HG03460 (cell line): ENCODE measurements around the gene MED12L.

ENCODE experiments used
- ATAC-seq: cut with Tn5 transposase; IDR thresholded peaks from one replicate; pipeline ENCODE4 v1.9.1; 2021; ENCODE audit not compliant: unreplicated experiment

The MED12L gene

DNA sequence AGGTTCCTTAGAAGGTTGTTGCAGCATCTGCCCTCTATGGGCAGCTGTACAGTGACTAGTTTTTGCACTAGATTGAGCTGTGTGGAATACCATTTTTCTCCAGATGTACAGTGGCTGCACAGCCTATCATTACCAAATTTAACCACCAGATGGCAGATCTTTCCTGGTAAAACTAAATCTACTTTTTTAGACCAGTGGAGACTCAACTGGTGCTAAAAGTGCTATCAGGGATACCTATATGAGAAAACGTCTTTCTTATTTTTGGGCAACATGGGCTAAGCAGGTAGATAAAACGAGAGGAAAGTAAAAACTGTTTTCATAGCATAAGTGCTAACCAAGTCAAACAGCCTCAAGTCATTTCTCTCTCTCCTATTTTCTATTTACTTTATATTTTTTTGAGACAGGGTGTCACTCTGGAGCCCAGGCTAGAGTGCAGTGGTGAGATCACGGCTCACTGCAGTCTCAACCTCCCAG, 354.2 kb downstream of the MED12L start:
- ATAC-seq, result no peak

DNA sequence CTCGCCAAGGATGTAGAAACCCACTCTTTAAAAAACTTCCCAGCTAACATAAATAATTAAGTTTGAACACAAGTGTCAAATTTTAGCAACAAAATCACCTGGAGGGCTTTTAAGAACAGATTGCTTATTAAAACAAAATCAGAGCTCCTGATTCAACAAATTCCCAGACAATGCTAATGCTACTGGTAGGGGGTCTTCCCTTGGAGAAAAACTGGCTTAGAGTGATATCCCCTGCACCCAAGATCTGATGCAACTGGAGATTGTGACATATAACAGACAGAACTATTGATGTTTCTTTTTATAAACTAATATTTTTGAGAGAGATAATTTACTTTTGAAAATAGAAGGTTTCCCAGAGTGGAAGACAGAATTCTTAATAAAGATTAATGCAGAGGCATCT, 355.5 kb downstream of the MED12L start:
- no peak for ATAC-seq

DNA sequence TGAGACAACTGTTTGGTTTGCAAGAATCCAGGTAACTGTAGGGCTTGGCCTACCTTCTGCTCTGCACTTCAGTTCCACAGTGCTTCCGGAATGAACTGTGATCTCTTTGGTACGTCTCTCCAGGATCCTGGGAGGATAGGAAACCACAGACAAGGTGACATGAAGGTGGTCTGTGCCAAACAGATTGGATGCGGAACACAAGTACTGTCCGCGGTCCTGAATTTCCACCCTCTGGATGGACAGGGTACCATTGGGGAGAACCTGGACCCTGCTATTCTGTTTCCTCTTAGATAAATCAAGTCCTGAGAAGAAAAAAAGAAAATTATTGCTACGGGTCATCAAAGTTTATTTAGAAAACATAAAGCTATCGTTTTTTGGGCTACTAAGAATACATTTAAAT, 358.1 kb downstream of the MED12L start:
- ATAC-seq, result no peak

DNA sequence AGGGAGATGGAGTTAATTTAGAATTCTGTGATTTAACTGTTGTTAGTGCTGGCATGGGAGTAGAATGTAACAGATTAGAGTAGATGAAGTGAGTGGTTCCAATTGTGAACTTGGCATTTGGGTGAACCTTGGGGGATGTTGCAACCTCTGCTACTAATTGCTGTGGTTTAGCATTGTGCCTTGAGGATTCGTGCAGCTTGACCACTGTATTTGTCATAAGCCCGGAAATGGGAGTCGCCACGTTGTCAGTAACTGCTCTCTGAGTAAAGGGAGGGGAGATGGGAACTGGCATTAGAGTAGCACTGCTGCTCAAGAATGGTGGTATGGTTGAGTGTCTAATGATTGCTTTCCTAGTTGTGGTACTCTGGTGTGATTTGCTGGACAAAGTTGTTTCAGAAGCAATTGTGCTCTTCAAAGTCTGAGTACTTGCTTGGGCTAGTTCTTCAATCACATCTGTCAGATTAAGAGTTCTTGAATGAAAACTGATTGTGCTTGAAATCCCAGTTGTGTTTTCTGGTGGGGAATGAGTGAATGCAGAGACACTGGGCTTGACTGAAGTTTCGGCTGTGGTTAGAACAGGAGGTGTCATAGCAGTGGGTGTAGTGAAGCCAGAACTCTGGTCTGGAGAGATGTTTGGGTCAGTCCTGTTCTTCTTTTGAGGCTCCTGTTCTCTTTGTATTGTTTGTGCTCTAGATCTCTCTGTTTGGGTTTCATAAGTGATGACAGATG, 360.0 kb downstream of the MED12L start:
- ATAC-seq, result no peak

DNA sequence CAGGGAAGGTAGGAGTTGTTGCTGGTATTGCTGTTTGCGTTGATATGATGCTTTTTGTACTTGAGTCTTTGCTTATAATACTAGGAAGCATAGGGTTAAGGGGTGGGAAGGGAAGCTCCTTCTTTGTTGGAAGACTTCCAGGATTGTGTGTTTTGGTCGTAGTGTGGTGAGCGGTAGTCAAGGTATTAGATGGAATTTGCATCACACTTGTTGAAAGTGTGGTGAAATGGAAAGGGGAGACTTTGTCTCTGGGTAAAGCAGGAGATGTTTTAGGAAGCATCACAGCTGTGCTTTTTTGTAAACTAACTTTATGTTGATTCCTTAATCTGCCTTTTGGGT, 360.5 kb downstream of the MED12L start:
- no peak for ATAC-seq

DNA sequence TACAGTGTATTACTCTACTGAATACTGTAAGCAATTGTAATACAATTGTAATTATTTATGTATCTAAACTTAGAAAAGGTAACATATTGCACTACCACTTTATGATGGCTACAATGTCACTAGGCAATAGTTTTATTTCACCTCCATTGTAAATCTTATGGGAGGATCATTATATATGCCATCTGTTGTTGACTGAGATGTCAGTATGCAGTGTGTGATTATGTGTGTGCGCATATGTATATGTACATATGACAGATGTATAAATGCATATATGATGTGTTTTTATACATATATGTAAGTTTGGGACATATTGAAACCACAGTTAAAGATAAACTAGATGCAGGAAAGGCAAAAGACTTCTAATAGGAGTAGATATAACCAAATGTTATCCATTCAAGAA, 366.9 kb downstream of the MED12L start:
- ATAC-seq, result no peak

- no peak for ATAC-seq
Observed at GRCh38 chr3:151452841-151453240, 367.4 kb downstream of the MED12L start.

GRCh38 chr3:151456065-151456464, 370.6 kb downstream of the MED12L start:
- no peak for ATAC-seq

DNA sequence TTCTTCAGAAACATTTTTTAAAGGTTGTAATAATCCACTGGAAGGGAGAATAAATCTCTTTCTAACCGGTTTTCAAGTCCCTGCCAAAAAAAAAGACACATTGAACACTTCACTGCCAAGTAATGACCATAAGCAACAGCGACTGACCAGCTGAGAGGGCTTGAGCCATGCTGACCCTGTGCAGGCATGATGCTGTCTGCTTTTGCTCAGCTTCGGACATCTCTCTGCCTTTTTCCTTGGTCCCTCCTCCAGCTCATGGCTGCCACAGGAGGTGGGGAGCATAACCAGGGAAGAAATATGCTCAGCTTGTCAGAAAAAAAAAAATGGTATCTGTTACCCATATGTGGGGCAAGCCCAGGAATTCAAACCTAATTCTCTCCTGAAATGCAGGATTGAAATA, 373.9 kb downstream of the MED12L start:
- no peak for ATAC-seq

DNA sequence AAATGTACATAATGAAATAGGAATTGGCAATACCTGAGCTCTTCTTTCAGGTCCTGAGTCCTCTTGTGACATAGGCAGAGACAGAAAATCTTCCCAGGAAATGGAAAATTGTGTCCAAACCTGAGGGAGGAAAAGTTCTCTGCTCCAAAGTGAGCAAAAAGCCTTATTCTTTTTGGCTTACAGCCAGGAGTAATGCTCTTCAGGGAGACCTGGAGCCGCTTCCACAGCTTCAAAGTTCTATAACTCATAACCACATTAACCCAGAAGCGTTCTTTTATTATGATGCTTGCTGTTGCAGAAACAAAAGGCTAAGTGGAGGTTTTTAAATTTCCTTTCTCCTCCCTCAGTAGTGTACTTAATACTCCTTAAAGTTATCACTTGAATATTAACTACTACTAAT, 374.8 kb downstream of the MED12L start:
- no peak for ATAC-seq

GRCh38 chr3:151460774-151461450, 375.4 kb downstream of the MED12L start, which contains the start of gene IGSF10:
Gene IGSF10, minus strand, starts transcription at chr3:151461061. Its CDS starts 2,352 bp downstream, at chr3:151458709.
- no peak for ATAC-seq

GRCh38 chr3:151462278-151462780, 376.9 kb downstream of the MED12L start:
- ATAC-seq, result no peak

GRCh38 chr3:151462991-151463390, 377.5 kb downstream of the MED12L start:
- no peak for ATAC-seq

GRCh38 chr3:151467069-151467468, 381.6 kb downstream of the MED12L start:
- no peak for ATAC-seq

DNA sequence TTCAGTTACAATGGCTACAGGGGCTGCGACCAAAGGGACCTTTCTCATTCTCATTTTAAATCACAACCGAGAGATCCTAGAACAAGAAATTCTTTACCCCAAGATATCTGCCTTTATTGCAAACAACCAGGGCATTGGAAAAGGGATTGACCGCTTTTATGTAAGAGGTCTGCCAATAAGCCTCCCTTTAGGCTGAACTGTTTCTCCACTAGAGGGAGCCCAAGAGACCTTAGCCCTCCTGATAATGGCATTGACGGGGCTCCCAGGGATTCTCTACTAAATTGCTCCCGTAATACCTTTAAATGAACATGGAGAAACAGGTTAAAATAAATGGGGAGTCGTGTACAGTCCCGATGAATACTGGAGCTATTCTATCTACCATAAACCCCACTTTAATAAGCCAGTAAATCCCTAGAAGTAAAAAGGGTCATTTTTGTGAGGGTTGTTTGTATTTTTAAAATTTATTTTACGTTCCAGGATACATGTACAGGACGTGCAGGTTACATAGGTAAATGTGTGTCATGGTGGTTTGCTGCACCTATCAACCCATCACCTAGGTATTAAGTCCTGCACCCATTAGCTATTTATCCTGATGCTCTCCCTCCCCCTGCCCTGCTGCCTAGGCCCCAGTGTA, 382.9 kb downstream of the MED12L start:
- ATAC-seq, result no peak

DNA sequence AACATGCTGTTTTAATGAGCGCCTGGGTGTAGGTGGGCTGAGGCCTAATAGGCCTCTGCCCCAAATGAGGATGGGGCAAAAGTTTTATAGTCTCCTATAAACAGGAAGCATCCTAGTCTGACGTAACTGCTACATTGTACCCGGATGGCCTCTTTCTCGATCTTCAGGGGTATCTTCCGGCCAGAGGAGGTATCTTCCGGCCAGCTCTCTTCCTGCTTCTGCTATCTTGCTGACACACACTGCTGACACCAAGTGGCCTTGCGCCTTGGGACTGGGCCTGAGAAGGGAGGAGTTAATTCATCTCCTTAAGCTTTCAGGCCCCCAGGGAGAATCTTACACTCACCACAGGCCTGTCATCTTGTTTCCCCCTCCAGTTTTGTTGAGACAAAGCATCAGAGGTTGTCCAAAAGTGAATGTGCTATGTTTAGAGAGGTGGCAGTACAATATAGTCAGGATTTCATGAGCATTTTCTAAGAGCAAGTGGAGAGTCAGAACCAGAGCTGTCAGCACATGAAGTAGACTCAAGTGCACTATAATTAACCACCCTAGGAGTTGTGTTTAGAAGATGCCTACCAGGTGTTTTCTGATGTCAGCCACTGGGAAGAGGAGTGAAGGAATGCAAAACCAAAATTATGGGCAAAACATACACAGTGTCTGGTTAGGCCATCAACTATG, 391.0 kb downstream of the MED12L start:
- no peak for ATAC-seq

DNA sequence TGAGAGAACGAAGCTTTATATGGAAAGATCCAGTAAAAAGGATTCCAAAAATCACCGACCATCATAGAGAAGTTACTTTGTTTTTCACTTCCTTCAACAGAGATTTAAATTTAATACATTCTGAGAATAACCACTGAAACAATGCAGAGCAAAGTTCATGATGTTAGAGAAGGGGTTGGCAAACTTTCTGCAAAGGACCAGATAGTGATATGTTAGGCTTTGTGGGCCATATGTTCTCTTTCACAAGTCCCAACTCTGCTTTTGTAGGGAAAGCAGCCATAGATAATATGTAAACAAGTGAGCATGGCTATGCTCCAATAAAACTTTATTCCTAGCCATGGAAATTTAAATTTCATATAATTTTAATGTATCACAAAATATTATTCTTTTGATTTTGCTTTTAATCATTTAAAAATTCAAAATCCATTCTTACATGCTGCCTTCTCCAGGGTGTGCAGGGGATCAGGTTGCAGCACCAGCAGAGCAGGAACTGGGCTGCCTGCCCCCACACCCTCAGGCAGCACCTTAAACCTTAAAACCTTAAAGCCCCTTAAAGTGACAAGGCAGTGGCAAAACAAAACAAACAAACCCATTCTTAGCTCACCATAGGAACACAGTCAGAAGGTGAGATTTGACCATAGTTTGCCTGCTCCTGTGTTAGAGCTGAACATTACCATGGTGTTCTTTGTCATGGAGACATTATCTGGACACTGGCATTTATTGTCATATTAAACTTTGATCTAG, 392.3 kb downstream of the MED12L start:
- no peak for ATAC-seq

DNA sequence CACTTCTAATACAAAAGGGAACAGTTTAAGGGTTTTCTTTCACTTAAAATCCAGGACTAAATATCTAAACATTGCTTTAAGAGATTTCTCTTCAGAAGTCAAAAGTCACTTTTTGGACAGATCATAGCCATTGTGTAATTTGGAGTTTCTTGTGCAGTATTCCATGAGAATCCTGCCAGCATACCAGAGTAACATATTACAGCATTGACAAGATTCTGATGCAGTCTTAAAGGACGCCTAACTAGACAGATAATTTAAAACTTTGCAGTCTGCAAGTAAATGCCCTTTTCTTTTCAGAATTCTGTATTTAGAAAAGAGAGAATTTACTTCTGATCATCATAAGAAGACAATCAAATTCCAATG, 392.9 kb downstream of the MED12L start:
- ATAC-seq, result no peak

- no peak for ATAC-seq
Observed at GRCh38 chr3:151479452-151479851, 394.0 kb downstream of the MED12L start.

GRCh38 chr3:151480492-151480891, 395.0 kb downstream of the MED12L start:
- no peak for ATAC-seq

DNA sequence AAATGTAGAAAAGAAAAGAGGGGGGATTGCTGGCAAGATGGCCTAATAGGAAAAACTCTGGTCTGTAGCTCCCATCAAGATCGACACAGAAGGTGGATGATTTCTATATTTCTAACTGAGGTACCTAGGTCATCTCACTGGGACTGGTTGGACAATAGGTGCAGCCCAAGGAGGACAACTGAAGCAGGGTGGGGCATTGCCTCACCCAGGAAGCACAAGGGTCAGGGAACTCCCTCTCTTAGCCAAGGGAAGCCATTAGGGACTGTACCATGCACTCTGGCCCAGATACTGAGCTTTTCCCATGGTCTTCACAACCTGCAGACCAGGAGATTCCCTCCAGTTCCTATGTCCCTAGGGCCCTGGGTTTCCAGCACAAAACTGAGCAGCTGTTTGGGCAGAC, 398.0 kb downstream of the MED12L start:
- no peak for ATAC-seq
